GM12872 (cell line): Measurements from ENCODE around the gene TCEAL7.

ENCODE experiments used
- CTCF ChIP-seq: IDR thresholded peaks from 3 replicates; pipeline ENCODE4 v1.5.1; 2011; ENCODE audit warnings: low read depth, mild to moderate bottlenecking, low read length, moderate library complexity; ENCODE audit not compliant: insufficient read depth

The TCEAL7 gene

GRCh38 chrX:103360092-103360491, 30.1 kb downstream of the TCEAL7 start:
- no peak for TF ChIP-seq CTCF

- TF ChIP-seq CTCF: no peak
These were observed 30.9 kb downstream of the TCEAL7 start for GRCh38 chrX:103360916-103361315.

GRCh38 chrX:103361798-103362197, 31.8 kb downstream of the TCEAL7 start:
- TF ChIP-seq CTCF: no peak

GRCh38 chrX:103362474-103362873, 32.4 kb downstream of the TCEAL7 start:
- TF ChIP-seq CTCF: no peak

GRCh38 chrX:103363046-103363445, 33.0 kb downstream of the TCEAL7 start:
- no peak for TF ChIP-seq CTCF

GRCh38 chrX:103367502-103367901, 37.5 kb downstream of the TCEAL7 start:
- no peak for TF ChIP-seq CTCF

- no peak for TF ChIP-seq CTCF
These were observed 39.4 kb downstream of the TCEAL7 start for GRCh38 chrX:103369479-103369878.

GRCh38 chrX:103372886-103373285, 42.8 kb downstream of the TCEAL7 start:
- no peak for TF ChIP-seq CTCF
